ENCODE data around the gene CCP110. TPM values are rescaled to one million over a fixed set of nuclear protein-coding genes. Genes with fewer than 3 reads are reported as not detected.

CCP110 gene
- total RNA-seq, 1 experiment from 2014 or later, result 31.8 TPM

DNA sequence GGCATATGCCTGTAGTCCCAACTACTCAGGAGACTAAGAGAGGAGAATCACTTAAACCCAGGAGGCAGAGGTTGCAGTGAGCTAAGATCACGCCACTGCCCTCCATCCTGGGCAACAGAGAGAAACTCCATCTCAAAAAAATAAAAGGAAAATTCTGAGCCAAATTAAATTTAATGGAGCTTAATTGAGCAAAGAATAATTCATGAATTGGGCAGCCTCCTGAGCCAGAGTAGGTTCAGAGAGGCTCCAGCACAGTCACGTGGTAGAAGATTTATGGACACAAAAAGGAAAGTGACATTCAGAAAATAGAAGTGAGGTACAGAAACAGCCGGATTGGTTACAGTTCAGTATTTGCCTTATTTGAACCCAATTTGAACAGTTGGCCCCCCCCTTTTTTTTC is 42.6 kb downstream of the CCP110 start:
- POLR2A ChIA-PET, result no interaction called here
- H3K9me3 ChIP-seq (ENCODE audit: control insufficient read depth, insufficient read depth, low read depth, low read length), result no peaks in the 10 kb centered on the region
- intact Hi-C loops (cut with micrococcal nuclease; ENCODE audit: unreplicated experiment) (no loop called here), in situ Hi-C loops (cut with HindIII; ENCODE audit: low pct_unique_long_range_greater_than_20kb, low sequenced_read_pairs) (no loop called here)
- no peaks in the 10 kb centered on the region for H3K27me3 ChIP-seq (ENCODE audit: control insufficient read depth, insufficient read depth, low read length)
- CTCF ChIA-PET, result no interaction called here
- TF ChIP-seq REST (IDR thresholded peaks at IDR 0.05; ENCODE audit: insufficient read depth in 1 of 2, low read depth in 2 of 2, low read length in 1 of 2) (no peak), POLR2AphosphoS5 (IDR thresholded peaks at IDR 0.05; ENCODE audit: low read depth, low read length) (no peak), TCF7L2 (IDR thresholded peaks at IDR 0.05; ENCODE audit: low read depth, low read length) (no peak), SIN3A (IDR thresholded peaks at IDR 0.05; ENCODE audit: borderline replicate concordance, insufficient read depth, low read depth, low read length) (no peak)
- TF ChIP-seq, protein P1, sequence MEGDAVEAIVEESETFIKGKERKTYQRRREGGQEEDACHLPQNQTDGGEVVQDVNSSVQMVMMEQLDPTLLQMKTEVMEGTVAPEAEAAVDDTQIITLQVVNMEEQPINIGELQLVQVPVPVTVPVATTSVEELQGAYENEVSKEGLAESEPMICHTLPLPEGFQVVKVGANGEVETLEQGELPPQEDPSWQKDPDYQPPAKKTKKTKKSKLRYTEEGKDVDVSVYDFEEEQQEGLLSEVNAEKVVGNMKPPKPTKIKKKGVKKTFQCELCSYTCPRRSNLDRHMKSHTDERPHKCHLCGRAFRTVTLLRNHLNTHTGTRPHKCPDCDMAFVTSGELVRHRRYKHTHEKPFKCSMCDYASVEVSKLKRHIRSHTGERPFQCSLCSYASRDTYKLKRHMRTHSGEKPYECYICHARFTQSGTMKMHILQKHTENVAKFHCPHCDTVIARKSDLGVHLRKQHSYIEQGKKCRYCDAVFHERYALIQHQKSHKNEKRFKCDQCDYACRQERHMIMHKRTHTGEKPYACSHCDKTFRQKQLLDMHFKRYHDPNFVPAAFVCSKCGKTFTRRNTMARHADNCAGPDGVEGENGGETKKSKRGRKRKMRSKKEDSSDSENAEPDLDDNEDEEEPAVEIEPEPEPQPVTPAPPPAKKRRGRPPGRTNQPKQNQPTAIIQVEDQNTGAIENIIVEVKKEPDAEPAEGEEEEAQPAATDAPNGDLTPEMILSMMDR (IDR thresholded peaks at IDR 0.05), result no peak
- no peak overlapping the region for H3K4me3 ChIP-seq (ENCODE audit: low read depth in 2 of 2, low read length in 2 of 2)
- no peak overlapping the region for H3K27ac ChIP-seq (ENCODE audit: low read length)
- no peak for DNase-seq (ENCODE audit: low read depth, low spot score)
- H3K36me3 ChIP-seq (ENCODE audit: control insufficient read depth, insufficient read depth, low read length), result peaks cover 6% of the 10 kb centered on the region; the same call in 1 of the 2 replicates
- ATAC-seq, result no peak
- BruUV-seq (replicated peaks), result no TSS peak
- H3K4me1 ChIP-seq (ENCODE audit: control insufficient read depth, insufficient read depth, low read length), result no peaks in the 10 kb centered on the region

DNA sequence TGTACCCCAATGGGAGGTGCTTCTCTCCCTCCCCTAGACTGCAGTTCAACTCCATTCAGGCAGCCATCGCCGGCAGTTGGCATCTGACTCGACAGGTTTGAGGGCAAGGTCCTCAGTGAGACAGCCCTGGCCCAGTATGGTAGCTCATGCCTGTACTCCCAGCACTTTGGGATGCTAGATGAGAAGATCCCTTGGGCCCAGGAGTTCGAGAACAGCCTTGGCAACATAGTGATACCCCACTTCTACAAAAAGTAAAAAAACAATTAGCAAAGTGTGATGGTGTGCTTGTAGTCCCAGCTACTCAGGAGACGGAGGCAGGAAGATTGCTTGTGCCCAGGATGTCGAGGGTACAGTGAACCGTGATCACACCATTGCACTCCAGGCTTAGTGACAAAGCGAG is 43.8 kb downstream of the CCP110 start:
- in situ Hi-C loops (cut with HindIII; ENCODE audit: low pct_unique_long_range_greater_than_20kb, low sequenced_read_pairs) (no loop called here), intact Hi-C loops (cut with micrococcal nuclease; ENCODE audit: unreplicated experiment) (no loop called here)
- Histone ChIP-seq H3K4me1 (ENCODE audit: control insufficient read depth, insufficient read depth, low read length) (no peaks in the 10 kb centered on the region), H3K27me3 (ENCODE audit: control insufficient read depth, insufficient read depth, low read length) (no peaks in the 10 kb centered on the region), H3K4me3 (ENCODE audit: low read depth in 2 of 2, low read length in 2 of 2) (no peak overlapping the region), H3K36me3 (ENCODE audit: control insufficient read depth, insufficient read depth, low read length) (peaks cover 6% of the 10 kb centered on the region; the same call in 1 of the 2 replicates), H3K9me3 (ENCODE audit: control insufficient read depth, insufficient read depth, low read depth, low read length) (no peaks in the 10 kb centered on the region), H3K27ac (ENCODE audit: low read length) (no peak overlapping the region)
- CTCF ChIA-PET, result interaction anchor here (0.5 kb wide), 1 partner anchor 9 kb away, joined by 3 read pairs; no protein-coding TSS in a partner anchor
- DNase-seq (ENCODE audit: low read depth, low spot score) (no peak), ATAC-seq (no peak)
- BruUV-seq (replicated peaks), result no TSS peak
- POLR2A ChIA-PET, result no interaction called here
- TF ChIP-seq, protein P1 (IDR thresholded peaks at IDR 0.05), result no peak
- no peak for TF ChIP-seq SIN3A (IDR thresholded peaks at IDR 0.05; ENCODE audit: borderline replicate concordance, insufficient read depth, low read depth, low read length)
